GM12892 (cell line): ENCODE results near the gene SRP68.
"Not testable (repeated sequence)": the region's sequence is repeated elsewhere in the genome, so short reads cannot be mapped to it uniquely, and the experiment has no call there.

Experiments used
- DNase-seq: peaks from one replicate; pipeline ENCODE4 v3.0.0; 2011; ENCODE audit not compliant: insufficient read length
- FAIRE-seq: peaks from 2 replicates; lab custom pipeline; 2011; peaks lifted over from hg19 to GRCh38; lab: Jason Lieb, UNC
- POLR2A ChIP-seq: IDR thresholded peaks from 2 replicates; pipeline ENCODE4 v1.6.1; 2011; ENCODE audit warnings: low read depth, low read length, control low read depth
- POLR2AphosphoS5 ChIP-seq: IDR thresholded peaks from 2 replicates; pipeline ENCODE4 v1.6.1; 2011; ENCODE audit warnings: low read depth, low read length, control low read depth
- TAF1 ChIP-seq: IDR thresholded peaks from 2 replicates; pipeline ENCODE4 v1.6.1; 2011; ENCODE audit warnings: low read depth, mild to moderate bottlenecking, control low read depth, low read length, borderline replicate concordance

The SRP68 gene

DNA sequence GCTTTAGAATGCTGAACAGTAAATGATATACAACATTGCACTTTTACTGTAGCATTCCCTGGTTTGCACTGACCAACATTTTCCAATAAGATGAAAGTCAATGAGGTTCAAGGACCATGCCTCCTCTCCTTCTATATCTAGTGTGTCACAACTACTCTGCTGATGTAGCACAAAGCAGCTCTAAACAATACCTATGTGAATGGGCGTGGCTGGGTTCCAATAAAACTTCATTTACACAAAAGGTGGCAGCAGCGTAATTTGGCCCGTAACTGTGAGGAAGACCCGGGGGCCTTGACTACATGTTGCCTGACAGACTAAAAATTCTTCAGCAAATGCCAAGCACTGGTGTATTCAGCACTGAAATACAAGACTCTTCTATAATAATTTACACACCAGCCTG lies 6.5 kb downstream of the SRP68 start:
- TF ChIP-seq POLR2A (no peak), TAF1 (no peak), POLR2AphosphoS5 (no peak)
- FAIRE-seq (no peak), DNase-seq (no peak)

DNA sequence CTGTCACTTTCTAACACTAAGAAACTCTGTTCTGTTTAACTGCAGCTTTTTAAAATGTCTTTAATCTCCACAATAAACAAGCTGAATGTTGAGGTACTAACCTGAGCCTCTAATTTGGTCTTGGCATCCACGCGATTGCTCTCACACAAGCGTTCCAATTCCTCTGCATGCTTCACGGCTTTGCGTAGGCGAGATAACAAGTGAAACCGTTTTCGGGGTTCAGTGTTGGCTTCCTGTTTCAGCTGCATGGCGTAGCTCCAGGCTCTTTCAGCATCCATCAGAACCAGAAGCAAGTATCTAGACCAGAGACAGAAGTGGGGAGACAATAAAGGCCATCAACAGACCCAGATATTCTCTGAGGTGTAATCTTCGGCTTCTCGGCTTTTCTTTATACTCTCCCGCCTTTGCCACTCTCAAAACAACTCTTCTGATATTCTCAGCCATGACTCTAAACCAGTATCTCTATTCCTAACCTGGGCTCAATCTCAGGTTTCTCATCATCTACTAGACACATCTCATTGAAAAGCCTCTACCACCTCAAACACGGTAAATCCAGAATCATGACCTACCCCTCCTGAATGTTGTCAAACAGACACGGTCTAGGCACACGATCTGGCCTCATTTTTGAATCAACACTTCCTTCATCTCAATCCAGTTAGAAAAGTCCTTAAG lies 8.3 kb downstream of the SRP68 start:
- no peak for DNase-seq
- TF ChIP-seq TAF1 (no peak), POLR2A (no peak), POLR2AphosphoS5 (no peak)
- peak; percentile 91 for FAIRE-seq

DNA sequence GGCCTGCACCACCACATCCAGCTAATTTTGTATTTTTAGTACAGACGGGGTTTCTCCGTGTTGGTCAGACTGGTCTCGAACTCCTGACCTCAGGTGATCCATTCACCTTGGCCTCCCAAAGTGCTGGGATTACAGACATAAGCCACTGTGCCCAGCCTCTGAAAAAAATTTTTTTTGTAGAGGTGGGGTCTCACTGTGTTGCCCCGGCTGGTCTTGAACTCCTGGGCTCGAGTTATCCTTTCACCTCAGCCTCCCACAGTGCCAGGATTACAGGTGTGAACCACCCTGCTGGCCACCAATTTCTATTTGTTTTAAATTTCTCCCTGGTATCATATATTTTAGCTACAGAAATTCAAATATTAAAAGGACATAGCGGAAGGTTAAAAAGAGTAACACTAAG lies 14.1 kb downstream of the SRP68 start:
- not testable (repeated sequence) for FAIRE-seq, DNase-seq

DNA sequence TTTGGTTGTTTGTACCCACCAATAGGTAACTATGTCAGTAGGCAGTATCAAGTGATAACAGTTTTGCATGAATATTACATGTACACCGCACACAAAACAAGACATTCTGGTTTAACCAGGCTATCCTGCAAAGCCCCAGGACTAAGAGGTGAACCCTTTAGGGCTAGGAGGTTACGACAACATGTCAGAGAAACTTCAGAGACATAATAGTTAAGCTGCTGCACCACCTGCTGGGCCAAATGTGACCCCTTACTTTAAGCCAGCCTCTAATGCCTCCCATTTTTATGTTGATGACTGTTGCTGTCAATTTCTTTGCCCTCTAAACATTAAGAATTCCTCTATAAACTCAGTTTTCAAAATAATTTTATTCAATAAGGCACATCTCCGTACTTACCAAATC lies 15.4 kb downstream of the SRP68 start:
- TF ChIP-seq POLR2A = no peak
- TF ChIP-seq TAF1 = no peak
- no peak for TF ChIP-seq POLR2AphosphoS5
- no peak for FAIRE-seq
- no peak for DNase-seq

DNA sequence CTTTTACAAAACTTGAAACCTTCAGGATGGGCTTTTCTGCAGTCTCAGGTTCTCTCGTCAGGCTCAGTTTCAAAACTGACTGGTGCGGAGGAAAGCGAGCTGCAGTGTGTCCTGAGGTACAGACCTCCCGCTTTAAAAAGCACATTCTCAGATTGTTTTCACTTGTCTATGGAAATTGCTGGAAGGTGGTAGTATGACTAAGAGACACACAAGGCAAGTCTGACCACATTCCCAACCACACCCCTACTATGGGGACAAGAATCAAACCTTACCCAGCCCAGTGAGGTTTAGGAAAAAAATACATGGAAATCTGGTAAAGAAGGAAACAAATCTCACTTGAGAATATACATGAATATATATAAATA lies 18.2 kb downstream of the SRP68 start:
- TF ChIP-seq POLR2A (no peak), POLR2AphosphoS5 (no peak), TAF1 (no peak)
- DNase-seq (no peak), FAIRE-seq (no peak)

DNA sequence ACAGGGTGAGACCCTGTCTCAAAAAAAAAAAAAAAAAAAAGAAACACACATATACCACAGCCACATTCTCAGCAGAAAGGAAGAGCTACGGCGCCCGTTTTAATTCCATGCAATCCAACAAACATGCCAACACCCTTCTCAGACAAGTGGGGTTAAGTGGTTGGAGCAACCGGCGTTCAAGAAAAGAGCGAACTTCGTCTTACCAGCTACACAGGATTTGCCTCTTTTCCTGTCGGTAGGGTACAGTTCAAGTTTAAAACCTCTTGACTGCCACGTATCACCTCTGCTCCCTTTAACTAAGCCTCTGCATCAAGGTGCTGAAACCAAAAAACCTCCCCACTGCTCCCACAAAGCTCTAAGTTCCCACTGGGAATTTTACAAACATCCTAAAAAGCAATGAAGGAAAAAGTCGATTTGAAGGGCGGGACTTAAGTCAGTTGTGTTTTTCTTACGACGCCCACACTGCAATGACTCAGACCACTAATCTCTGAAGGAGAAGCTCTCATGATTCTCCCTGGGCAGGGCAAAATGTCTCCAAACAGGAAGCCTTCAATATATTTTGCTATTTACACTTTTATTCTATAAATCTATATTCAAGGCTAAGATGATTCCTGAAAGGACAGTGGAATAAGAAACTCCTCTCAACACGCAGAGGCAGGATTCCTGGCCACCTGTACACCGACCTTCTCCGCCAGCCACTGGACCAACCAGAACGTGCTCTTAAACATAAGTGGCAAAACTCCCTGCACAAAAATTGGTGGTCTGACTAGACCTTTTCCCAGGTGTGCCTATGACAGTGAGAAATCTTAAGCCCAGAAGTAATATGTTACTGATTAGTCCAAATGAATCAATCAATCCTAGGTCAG lies 18.8 kb downstream of the SRP68 start:
- TF ChIP-seq TAF1 (no peak), POLR2AphosphoS5 (no peak), POLR2A (no peak)
- no peak for DNase-seq
- no peak for FAIRE-seq

DNA sequence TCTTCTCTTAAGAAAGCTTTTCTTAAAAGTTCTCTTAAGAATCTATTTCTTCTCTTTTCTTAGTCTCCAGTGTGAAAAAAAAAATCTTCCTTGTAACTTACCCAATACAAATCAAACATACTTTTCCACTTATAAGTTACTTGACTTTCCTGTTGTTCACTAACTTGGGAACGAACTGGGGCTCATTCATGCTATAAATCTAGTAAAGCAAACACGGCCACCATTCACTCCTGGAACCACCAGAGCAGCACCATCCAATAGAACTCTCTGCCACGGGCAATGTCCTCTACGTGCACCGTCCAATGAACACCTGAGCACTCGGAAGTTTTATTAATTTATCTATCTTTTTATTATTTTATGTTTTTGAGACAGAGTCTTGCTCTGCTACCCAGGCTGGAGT lies 20.8 kb downstream of the SRP68 start:
- FAIRE-seq = no peak
- no peak for TF ChIP-seq POLR2A
- no peak for TF ChIP-seq POLR2AphosphoS5
- no peak for TF ChIP-seq TAF1
- DNase-seq = no peak

DNA sequence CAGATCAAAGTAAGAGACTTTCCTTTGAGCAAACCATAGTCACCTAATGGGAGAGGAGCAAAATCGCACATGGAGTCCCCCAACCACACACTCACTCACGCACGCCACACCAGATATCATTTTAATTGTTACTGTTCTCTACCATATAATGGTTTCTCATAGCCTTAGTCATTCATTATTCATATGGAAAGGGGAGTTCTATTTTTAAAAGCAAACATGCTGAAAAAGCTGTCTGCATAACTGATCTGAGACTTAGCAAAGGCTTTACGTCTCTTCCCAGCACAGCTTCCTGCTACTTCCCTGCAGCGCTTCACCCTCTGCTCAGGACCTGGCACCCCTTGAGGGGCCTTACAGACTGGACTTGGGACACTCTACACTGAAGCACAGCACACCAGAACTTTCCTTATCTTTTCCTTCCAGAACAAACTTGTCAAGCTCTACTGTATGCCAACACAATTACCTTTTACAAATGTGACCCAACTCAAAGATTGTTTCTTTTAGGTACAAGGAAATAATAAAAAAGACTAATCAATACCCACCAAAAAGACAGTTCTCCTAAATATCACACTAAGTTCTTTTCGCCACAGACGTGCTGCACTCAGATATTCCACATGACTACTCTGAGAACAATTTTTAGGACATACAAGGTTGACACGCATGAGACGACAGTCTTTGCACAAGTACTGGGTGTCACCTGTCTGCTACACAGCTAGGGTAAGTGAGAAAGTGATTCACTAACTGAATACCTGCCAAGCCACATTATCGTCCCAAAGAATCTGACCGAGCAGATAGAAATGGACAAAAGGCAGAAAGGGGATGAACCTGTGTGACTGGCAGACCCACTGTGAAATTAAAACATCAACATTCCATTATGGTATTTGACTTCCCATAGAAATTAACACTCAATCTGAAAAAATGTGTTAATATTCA lies 21.5 kb downstream of the SRP68 start:
- TF ChIP-seq TAF1 (no peak), POLR2A (no peak), POLR2AphosphoS5 (no peak)
- DNase-seq (no peak), FAIRE-seq (no peak)

DNA sequence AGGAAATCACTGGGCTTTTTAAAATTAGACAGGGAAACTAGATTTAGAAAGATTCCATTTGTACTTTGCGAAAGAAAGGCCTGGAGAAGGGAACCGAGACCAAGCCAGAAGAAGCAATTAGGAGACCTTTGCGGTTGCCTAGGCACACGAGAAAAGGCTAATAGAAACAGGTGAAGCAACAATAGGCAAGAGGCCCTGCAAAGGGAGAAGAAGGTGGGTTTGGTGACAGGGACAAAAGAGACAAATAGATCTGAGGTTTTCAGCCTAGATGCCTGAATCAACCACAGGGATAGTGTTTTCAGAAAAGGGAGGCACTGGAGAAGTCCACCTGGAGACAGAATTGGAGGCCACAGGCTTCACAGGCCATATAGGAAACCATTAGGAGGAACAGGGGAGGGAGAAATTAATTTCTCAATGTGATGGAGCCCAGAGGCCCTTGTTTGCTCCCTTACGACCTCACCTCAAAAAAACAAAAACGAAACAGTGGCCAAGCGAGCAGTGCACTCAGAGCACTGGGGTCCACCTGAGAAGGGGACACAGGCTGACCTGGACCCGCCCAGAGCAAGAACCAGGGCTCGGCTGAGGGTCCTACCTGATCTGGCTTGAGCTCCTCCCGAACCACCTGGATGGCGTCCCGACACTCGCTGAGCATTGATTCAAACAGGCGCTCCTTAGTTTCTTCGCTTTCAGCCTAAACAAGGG lies 22.3 kb downstream of the SRP68 start:
- TF ChIP-seq TAF1 (no peak), POLR2AphosphoS5 (no peak), POLR2A (no peak)
- FAIRE-seq (no peak), DNase-seq (no peak)

DNA sequence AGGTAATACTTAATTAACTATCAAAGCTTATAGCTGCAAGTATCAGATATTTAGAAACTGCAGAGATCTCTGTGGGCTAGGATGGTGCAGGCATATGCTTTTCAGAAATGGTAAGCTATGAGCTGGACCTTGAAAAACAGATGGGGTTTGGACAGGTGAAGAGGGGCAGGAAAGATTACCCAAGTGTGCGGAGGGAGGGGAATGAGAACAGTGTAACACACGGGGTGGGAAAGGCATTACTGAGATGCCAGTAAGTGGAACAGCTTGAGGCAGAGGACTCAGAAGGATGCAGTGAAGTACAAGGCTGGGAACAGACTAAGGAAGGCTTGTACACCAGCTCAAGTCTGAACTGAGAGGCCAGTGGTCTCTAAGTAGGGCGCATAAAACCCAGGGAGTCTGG lies 23.1 kb downstream of the SRP68 start:
- TF ChIP-seq TAF1 (no peak), POLR2AphosphoS5 (no peak), POLR2A (no peak)
- DNase-seq (no peak), FAIRE-seq (no peak)

DNA sequence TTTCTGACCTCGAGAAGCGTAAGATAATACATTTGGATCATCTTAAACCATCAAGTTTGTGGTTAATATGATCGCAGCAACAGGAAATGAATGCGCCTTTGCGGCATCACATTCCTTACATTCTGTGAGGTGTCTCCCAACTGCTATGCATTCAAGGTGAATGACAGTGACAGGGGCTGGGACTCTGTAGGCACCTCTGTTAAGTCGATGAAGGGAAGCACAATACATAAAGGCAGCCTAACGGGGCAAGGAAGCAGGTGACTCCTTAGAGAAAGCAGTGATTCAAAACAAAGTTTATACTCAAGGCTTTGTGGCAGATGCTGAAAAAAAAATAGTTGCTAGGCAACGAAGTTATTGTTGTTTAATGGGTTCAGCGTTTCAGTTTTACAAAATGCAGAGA lies 23.6 kb downstream of the SRP68 start:
- no peak for DNase-seq
- no peak for FAIRE-seq
- TF ChIP-seq POLR2A = no peak
- TF ChIP-seq TAF1 = no peak
- TF ChIP-seq POLR2AphosphoS5 = no peak
